ENCODE results near the gene FOSL1.

The FOSL1 gene

DNA sequence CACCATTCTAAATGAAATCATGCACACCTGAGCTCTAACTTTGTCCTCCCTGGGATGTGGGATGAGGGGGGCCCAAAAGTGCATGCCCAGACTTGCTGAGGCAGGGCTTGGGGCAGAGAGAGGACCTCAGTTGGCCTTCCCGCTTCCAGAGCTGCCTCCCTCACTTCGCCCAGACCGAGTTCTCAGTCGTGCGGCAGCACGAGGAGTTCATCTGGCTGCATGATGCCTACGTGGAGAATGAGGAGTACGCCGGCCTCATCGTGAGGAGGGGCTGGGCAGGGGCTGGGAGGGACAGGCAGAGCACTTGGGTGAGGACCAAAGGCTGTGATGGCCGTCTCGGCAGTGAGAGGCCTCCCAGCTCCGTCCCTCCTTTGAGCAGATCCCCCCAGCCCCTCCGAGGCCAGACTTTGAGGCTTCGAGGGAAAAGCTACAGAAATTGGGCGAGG lies 50.4 kb downstream of the FOSL1 start:
- peak; percentile 24 for DNase-seq

DNA sequence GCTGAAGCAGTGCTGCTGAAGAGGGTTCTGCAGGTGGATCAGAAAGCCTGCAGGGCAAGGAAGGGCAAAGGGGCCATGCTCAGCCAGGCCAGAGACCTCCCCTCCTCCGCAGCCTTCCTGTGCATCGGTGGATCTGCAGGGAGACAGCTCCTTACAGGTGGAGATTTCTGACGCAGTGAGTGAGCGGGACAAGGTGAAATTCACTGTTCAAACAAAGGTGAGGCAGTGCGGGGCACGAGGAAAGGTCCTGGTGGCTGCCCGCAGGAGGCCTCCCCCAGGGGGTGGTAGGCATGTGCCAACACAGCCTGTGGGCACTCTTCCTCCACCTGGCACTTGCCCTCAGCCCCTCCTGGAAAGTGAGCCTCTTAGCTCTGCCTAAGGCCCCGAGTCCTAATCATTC lies 50.8 kb downstream of the FOSL1 start:
- DNase-seq: peak; percentile 4

DNA sequence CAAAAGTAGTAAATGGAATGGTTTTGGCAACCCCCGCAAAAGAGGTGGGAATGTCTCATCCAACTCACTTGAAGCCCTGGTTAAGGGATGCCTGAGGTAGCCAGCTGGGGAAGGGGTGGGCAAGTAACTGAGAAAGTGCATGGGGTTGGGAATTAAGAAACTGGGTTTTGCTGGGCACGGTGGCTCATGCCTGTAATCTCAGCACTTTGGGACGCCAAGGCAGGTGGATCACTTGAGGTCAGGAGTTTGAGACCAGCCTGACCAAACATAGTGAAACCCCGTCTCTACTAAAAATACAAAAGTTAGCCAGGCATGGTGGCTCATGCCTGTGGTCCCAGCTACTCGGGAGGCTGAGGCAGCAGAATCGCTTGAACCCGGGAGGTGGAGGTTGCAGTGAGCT lies 51.5 kb downstream of the FOSL1 start:
- peak; percentile 9 for DNase-seq

DNA sequence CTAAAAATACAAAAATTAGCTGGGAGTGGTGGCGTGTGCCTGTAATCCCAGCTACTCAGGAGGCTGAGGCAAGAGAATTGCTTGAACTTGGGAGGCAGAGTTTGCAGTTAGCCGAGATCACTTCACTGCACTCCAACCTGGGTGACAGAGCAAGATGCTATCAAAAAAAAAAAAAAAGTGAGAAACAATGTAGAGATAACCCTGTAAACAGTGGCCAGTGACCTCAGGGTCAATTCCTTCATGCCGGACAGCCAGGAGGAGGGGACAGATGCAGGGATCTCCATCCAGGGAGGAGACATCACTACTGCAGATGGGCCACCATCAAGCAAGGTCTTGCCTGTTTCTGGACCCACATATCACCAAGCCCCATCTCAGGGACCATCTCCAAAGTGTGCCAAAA lies 52.4 kb downstream of the FOSL1 start:
- no peak for DNase-seq

DNA sequence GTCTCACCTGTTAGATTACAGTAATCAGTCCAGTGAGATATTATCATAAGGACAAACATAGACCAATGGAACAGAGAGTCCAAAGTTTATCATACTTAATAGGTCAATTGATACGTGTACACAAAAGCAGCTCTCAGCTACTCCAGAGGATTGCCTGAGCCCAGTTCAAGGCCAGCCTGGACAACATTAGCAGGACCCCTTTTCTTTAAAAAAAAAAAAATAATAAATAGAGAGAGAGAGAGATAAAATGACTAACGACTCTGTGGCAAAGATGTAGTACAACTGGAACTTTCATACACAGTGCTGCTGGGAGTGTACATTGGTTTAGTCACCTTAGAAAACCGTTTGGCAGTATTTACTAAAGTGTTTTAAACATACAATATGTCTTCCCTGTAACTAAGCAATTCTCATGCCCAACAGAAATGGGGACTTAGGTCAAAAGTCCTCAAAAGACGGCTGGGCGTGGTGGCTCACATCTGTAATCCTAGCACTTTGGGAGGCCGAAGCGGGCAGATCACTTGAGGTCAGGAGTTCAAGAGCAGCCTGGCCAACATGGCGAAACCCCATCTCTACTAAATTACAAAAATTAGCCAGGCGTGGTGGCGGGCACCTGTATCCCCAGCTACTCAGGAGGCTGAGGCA lies 55.8 kb downstream of the FOSL1 start:
- no peak for DNase-seq

DNA sequence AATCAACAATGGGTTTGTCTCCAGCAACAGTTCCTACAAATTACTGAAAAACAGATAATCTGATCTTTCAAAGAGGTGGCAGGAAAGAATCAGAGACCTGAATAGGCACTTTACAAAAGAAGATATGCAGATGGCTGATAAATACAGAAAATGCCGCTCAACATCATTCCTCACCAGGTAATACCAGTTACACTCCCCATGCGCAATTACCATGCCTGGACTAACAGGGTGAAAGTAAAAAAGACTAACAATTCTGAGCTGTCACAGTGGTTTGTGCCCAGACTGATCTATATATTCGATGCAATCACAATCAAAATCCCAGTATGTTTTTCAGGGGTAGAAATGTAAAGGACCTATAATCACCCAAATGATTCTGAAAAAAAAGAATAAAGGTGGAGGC lies 56.4 kb downstream of the FOSL1 start:
- no peak for DNase-seq

DNA sequence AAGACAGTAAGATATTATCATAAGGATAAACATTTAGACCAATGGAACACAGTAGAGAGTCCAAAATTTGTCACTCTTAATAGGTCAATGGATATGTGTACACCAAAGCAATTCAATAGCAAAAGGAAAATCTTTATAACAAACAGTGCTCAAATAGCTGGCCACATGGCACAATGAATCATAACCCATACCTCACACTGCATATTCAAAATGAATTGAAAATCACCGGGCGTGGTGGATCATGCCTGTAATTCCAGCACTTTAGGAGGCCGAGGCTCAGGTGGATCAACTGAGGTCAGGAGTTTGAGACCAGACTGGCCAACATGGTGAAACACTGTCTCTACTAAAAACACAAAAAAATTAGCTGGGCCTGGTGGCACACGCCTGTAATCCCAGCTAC lies 58.0 kb downstream of the FOSL1 start:
- no peak for DNase-seq

Measured in EL (cell line).